ENCODE data around the gene SNRPA. TPM values are rescaled to one million over a fixed set of nuclear protein-coding genes. Genes with fewer than 3 reads are reported as not detected.

The SNRPA gene
- total and polyA plus RNA-seq, 2 of the 8 experiments (the other 6 are each of a cell fraction or from before 2014, with no cell fraction given): 201 to 202 TPM

- no peak overlapping the region for H2BK120ac ChIP-seq (replicated peaks; ENCODE audit: low read depth, low read length)
- H2BK12ac ChIP-seq (ENCODE audit: low read depth, low read length): no peak overlapping the region
- H3K23ac ChIP-seq (ENCODE audit: insufficient read length): no peak overlapping the region
- no peak overlapping the region for H3K9ac ChIP-seq (replicated peaks in 1 of 4; ENCODE audit: extremely low read depth in 1 of 4, low read depth in 3 of 4, low read length in 3 of 4)
- H3K4me3 ChIP-seq (ENCODE audit: extremely low read depth in 1 of 4, insufficient read depth in 2 of 4, low read depth in 3 of 4, low read length in 4 of 4): no peak overlapping the region
- 91% methylated on average over 12 of the region's 12 CpGs; no CpG with 5 or more reads in 1 of the 2 experiments for WGBS, 2 experiments (ENCODE audit: extremely low coverage in 1 of 2, insufficient coverage in 1 of 2, insufficient read length in 1 of 2, insufficient replicate concordance in 2 of 2, low coverage in 1 of 2, low lambda C conversion rate in 2 of 2, missing lambda C conversion rate in 1 of 2)
- TF ChIP-seq SP4 (IDR thresholded peaks at IDR 0.05; ENCODE audit: low read length) (no peak), CBX5 (IDR thresholded peaks at IDR 0.05; ENCODE audit: low read depth, low read length) (no peak), NANOG (IDR thresholded peaks at IDR 0.05; ENCODE audit: insufficient read depth, low read depth, low read length, poor library complexity, severe bottlenecking) (no peak)
- H2AFZ ChIP-seq (ENCODE audit: low read length): no peak overlapping the region
- peak overlapping the region; percentile 2; the same call in 1 of the 2 replicates for H4K8ac ChIP-seq (ENCODE audit: extremely low read depth, insufficient read depth, low read length)
- no peak overlapping the region for H3K14ac ChIP-seq (ENCODE audit: insufficient read length)
- FAIRE-seq (no peak), DNase-seq (ENCODE audit: low read depth in 1 of 2, low spot score in 2 of 2) (no peak)
- peaks cover 0 to 13% (median 1%) of the 10 kb centered on the region in 4 experiments; a peak in 3 of 8 replicates for H3K36me3 ChIP-seq (ENCODE audit: control insufficient read depth in 2 of 4, insufficient read depth in 4 of 4, low read length in 3 of 4)
- H3K23me2 ChIP-seq (ENCODE audit: low read depth, low read length): no peaks in the 10 kb centered on the region
- no peak overlapping the region for H2BK15ac ChIP-seq (ENCODE audit: low read length)
- H3K79me2 ChIP-seq (ENCODE audit: control insufficient read depth in 1 of 2, insufficient read depth in 2 of 2, low read length in 2 of 2): 0 out of 4 replicates have a peak, but pooled peaks cover 0 to 5% of the 10 kb centered on the region in 2 experiments
- no peak overlapping the region for H2BK20ac ChIP-seq (ENCODE audit: low read length)
- H3K18ac ChIP-seq (ENCODE audit: extremely low read depth, low read length): no peak overlapping the region
- H3K79me1 ChIP-seq (ENCODE audit: low read depth, low read length): no peaks in the 10 kb centered on the region
- CTCF ChIA-PET (ENCODE audit: partially characterized antibody): interaction anchor here (1.1 to 4.7 kb wide), 11 partner anchors 9 to 77 kb away, joined by 3 to 26 read pairs (median 7); no protein-coding TSS in a partner anchor
- no peaks in the 10 kb centered on the region for H3K9me3 ChIP-seq (ENCODE audit: insufficient read depth in 2 of 2, low read depth in 1 of 2, low read length in 1 of 2)
- H4K91ac ChIP-seq (replicated peaks; ENCODE audit: insufficient read length, low read length): no peak overlapping the region
- H2AK5ac ChIP-seq (ENCODE audit: low read depth, low read length): no peak overlapping the region
- H3K27ac ChIP-seq (ENCODE audit: low read depth, low read length): no peak overlapping the region
- H3K4ac ChIP-seq (replicated peaks; ENCODE audit: insufficient read length, low read depth, low read length): no peak overlapping the region
- POLR2A ChIA-PET (ENCODE audit: partially characterized antibody): interaction anchor here (1.0 to 12.4 kb wide), 12 partner anchors 10 to 64 kb away, joined by 3 to 120 read pairs (median 7); partner anchors contain the start of genes ACTMAP, COQ8B, ITPKC and NUMBL
- H3K4me2 ChIP-seq (ENCODE audit: insufficient read depth in 1 of 2, low read depth in 2 of 2, low read length in 2 of 2): no peak overlapping the region
- H3K56ac ChIP-seq (replicated peaks; ENCODE audit: insufficient read length, low read depth, low read length): no peak overlapping the region
- H3K27me3 ChIP-seq (replicated peaks in 1 of 4; ENCODE audit: control insufficient read depth in 3 of 4, extremely low read depth in 1 of 4, insufficient read depth in 3 of 4, low read length in 3 of 4): no peaks in the 10 kb centered on the region
- no peak overlapping the region for H2BK5ac ChIP-seq (ENCODE audit: low read depth, low read length)
- H4K5ac ChIP-seq (ENCODE audit: insufficient read length, low read depth, low read length): no peak overlapping the region
- peaks cover 0 to 13% (median 3%) of the 10 kb centered on the region in 4 experiments; a peak in 4 of 7 replicates for H3K4me1 ChIP-seq (replicated peaks in 1 of 4; ENCODE audit: control insufficient read depth in 3 of 4, insufficient read depth in 4 of 4, low read length in 3 of 4)
- peaks cover 0 to 8% of the 10 kb centered on the region in 2 experiments for H4K20me1 ChIP-seq (replicated peaks in 1 of 2; ENCODE audit: control insufficient read depth in 1 of 2, insufficient read depth in 2 of 2, low read length in 2 of 2)
Measured at GRCh38 chr19:40742886-40743285, 8.1 kb upstream of the SNRPA start.

Data from H1 (cell line).